Brain pericyte (primary cell): ENCODE measurements around the gene AGER.
A peak's percentile ranks its signal among the peaks of the same experiment; 100 is the strongest.
"Not testable (repeated sequence)": the region's sequence is repeated elsewhere in the genome, so short reads cannot be mapped to it uniquely, and the experiment has no call there.

ENCODE experiments used
- DNase-seq: peaks from one replicate; pipeline ENCODE4 v3.0.0-alpha.2; 2012; ENCODE audit warnings: low read depth, low spot score

AGER gene

DNA sequence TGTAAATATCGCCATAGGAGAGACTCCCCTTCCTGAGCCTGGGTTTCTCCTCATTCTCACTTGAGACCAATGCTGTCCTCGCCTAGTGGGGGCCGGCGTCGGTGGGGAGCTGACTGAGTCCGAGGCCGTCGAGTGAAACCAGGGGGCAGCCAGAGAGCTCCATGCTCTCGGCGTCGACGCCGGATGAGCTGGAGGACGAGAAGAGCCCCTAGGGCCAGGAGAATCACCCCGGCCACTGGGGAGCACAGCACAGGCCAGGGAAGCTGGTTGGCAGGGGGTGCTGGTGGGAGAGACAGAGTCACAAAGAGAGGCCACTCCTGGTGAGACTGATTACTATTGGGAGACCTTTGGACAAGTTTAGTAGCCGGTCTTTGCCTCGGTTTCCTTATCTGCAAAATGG, 14.8 kb upstream of the AGER start:
- no peak for DNase-seq

DNA sequence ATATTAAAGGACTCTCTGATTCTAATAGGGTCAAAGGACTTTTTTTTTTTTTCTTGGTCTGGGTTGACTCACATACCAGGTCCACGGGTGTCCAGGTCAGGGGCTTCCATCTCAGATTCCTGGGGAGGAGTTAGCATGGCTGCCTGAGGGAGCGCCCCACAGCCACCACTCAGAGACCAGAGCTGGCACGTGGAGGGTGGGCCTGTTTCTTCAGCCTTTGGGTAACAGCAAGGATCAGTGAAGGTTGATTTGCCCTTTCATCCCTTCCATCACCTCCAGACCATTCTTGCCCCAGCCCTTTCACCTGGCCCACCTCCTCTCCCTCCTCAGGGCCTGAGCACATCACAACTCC, 14.3 kb upstream of the AGER start:
- DNase-seq: no peak

DNA sequence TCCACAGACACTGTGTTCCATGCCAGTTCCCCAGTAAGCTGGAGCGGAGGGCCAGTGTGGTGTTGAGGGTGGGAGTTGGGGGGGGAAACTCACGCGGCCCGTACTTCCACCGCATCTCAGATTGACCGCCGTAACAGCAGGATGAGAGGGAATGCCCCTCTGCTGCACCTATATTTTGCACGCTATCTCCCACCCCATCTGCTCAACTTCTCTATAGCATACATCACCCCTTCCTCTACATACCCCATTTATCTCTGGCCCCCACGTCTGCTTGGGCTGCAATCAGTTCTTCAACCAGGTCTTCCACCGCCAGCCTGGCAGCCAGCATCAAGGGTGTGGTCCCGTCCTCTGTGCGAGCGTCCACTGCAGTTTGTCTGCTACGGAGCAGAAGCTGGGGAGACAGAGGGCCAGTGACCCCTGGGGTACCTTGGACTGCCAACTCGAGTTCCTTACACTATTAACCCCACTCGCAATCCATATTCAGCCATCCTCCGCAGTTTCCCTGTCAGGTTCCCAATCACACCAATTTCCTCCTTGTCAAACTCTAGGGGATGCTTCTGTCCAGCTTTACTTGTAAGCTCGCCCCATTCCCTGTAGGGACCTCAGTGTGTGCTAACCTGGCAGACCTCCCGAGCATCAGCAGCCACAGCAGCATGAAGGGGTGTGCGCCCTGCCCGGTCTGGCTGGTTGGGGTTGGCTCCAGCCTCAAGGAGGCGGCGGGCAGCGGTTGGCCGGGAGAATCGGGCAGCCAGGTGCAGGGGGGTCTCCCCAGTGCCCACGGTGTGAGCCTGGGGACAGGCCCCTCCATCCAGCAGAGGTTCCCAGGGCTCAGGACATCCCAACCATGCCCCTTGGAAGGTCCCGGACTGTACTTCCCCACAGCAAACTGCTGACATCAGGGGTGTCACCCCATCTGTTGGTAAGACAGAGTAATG, 12.9 kb upstream of the AGER start:
- no peak for DNase-seq

DNA sequence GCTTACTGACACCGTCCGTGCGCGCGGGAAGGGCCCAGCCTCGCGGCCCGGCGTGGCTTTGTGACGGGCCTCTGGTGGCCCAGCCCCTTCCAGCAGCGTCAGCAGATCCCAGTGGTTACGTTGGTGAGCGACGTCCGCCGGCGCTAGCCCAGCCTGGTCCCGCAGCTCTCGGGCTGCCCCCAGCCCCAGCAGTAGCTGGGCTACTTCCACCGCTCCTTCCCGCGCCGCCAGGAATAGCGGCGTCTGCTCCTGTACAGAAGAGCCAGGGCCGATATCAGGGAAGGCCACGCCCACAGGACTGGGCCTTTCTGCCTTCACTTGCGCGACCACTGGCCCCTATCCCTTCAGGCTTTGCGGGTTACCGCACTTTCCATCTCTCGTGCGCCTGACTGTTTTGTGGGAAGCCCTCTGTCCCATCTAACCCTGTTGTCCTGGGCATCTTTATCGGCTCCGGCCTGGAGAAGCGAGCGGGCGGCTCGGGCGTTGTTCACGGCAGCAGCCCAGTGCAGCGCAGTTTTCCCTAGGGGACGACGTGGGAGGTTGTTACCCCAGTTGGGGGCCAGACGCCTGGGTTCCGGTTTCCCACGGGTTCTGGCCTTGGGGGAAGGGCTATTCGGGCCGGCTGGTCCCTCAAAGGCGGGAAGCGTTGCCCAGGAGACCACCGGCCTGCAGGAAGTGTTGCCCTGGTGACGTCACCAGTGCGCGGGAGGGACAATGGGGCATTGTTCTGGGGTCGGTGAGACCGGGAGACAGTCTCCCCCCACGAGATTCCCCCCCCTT, 12.0 kb upstream of the AGER start:
- no peak for DNase-seq

DNA sequence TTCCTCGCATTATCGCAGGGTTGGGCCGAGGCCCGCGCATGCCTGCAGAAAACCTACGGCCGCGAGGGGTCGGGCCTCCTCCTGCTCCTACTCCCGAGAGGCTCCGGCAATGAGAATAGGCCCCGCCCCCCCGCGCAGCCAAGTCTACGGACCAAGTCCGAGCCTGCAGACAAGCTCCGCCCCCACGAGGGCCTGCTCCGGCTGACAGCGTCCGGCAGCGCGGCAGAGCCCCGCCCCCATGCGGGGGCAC, 11.5 kb upstream of the AGER start:
- peak; percentile 99 for DNase-seq

DNA sequence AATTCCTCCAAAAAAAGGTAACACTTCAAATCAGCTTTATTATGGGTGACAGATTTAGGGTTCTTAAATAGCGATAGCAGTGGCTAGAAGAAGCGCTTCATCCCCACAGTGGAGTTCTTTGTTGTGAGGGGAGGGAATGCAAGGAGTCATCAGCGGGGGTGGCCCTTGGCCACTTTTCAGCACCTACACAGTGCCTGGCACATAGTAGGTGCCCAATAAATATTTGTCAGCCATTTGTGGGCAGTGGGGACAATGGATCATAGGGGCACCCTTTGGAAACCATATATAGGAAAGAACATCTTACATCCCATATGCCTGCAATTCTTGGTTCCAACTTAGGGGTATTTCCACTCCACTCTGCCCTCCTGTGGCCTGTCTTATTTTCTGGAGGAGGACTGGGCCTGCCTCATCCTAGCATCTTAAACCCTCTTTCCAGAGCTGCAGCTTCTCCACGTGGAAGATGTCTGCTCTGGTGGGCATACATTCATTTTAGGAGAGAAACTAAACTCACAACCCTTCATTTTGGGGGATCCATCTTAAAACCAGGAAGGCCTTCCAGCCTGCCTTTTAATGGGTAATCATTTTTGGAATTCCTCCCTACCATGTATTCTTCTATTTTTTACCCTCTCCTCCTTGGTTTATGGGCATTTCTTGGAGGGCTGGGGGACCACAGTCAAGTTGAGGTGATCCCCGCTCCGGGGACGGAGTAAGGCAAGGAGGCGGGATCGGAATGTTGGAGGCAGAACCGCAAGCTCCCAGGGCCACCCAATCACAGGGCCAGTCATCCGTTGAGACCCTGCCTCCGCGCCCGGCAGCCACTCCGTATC, 11.0 kb upstream of the AGER start:
- no peak for DNase-seq

DNA sequence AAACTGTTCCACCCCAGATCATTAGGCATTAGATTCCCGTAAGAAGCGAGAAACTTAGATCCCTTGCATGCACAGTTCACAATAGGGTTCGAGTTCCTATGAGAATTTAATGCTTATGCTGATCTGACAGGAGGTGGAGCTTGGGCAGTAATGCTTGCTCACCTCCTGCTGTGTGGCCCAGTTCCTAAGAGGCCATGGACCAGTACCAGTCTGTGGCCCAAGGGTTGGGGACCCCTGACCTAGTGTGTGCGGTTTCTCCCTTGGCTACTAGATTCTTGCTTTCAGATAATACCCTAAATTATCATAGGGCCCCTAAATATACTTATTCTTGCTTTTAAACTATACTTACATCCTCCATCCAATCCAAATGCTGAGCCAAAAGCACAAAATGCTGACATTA, 10.3 kb upstream of the AGER start:
- DNase-seq: no peak

DNA sequence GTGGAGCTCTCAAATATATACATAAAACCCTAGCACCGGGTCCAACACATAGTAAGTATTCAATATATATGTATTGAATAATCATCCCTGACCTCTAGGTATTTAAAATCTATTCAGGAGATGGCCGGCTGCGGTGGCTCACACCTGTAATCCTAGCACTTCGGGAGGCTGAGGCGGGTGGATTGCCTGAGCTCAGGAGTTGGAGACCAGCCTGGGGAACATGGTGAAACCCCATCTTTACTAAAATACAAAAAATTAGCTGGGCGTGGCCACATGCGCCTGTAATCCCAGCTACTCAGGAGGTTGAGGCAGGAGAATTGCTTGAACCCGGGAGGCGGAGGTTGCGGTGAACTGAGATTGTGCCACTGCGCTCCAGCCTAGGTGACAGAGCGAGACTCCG, 9.0 kb upstream of the AGER start:
- DNase-seq: not testable (repeated sequence)

DNA sequence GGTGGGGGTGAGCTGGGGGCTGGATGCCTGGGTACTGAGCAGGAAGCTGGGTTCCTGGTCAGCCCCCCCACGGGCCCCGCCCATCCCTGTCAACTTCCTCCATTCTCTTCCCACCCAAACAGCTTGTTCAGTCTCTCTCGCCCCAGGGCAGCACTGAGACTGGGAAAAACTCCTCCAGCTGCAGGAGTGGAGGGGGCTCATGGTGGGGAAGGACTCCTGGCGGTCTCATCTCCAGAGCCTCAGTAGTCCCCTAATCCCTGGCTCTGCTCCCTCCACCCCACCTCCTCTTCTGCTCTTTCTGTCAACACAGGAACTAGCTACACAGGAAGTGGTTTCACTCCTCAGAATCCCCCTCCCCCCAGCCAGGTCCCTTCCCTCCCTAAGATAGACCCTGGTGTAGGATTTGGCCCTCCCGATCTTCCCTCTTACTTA, 8.6 kb upstream of the AGER start, which contains the start of gene GPSM3:
GPSM3 (minus strand) TSS at position 36 of the 432 bp plus-strand sequence. CDS start 130 bp downstream, outside the sequence.
- no peak for DNase-seq

DNA sequence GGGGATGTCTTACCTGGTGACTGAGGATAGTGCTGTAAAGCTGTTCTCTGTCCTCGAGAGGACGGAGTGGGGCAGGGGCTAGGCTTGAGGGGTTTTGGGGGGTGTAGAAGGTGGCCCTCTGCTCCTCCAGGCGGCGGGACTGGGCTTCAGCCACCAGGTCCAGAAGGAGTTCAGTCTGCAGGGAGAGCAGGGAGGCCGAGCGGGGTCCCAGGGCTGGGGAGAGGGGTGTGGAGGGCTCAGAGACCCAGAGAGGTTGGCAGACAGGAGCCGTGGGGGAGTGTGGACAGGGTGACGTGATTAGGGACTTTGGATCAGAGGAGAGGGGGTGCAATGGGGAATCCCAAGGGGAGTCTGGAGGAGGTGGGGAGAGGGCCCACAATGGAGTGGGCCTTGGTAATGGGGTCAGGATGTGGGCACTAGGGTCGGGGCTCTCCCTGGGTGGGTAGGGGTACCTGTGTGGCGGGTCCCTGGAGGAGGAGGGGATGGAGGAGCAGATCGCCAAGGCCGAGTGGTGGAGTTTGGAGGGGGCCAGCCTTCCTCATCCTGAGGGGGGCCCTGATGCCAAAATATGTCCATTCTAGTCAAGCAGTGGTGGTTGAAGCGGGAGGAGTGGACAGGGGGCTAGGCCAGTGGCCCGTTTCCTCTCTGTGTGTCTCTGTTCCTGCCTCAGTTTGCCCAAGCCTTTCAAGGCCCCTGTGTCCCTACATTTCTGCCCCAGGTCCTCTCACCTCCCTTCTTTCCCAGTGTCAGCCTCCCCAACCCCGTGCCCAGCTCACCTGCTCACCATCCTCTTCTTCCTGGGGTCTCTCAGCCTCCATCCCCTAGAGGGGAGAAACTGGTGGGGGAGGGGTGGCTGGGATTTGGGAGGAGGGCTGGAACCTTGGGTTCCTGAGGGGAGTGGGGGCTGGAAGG, 7.9 kb upstream of the AGER start:
- no peak for DNase-seq

DNA sequence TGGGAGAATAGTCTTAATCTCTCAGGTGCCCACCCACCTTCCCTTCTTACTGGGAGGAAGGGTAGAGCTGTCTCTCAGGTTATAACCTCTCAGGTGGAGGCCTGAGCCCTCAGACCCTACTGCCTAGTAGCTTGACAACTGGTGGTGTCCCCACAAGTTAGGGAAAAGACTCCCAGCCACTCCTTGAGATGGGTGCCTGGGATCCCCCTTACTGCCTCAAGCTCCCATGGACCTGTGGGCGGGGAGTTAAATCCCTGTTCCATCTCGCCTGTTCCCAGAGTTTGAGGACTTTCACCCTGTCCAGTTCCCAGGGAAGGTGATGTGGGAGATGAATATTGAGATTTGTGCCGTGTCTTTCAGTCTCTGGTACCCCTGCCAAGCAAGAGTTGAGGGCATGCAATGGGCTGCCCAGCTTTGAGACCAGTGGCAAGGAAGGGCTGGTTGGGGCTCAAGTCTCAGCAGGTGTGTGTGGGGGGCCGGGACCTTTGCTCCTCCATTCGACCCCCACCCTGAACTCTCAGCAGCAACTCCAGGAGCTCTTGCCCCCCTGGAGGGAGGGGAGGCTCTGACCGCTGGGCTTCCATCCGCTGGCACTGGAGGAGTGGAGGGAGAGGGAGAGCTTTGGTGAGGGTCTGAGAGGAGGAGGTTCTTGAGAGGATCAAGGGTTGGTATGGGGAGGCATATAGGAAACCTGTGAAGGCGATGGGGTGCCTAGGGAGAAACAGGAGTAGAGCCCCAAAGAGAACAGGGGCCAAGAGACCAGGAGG, 7.0 kb upstream of the AGER start:
- no peak for DNase-seq

DNA sequence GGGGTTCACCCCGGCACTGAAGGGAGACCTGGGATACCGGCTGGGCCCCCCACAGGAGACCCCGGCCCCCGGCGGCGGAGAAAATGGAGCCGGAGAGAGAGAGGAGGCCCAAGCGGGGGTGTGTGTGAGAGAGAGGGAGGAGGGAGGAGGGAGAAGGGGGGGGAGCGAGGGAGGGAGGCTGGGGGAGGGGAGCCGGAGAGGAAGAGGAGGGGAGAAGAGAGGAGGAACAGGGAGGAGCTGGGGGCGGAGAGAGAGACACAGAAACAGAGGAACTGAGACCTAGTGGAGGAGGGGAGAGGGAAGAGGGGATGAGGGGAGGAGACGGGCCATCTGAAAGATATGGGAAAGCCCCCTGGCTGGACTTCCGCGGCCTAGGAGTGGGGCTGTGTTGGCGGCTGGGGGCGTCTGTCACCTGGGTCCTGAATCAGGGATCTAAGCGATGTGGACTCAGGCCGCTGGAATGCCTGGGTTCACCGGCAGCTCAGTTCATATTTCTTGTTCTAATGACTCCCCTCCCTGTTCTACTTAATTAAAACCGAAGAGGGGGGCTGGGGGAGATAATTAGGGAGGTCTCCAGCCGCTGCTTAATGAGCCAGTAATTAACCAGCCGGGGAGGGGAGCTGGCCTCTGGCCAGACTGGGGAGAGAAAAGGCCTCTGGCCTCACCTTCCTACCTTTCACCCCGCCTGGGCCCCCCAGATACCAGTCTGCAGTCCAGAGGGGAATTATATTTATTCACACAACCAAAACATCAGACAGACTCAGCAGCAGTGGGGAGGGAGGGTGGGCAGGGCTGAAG, 6.2 kb upstream of the AGER start, which contains the start of gene PBX2:
PBX2 (minus strand) TSS at position 149 of the 798 bp plus-strand sequence. CDS start 287 bp downstream, outside the sequence.
- DNase-seq: peak; percentile 59

DNA sequence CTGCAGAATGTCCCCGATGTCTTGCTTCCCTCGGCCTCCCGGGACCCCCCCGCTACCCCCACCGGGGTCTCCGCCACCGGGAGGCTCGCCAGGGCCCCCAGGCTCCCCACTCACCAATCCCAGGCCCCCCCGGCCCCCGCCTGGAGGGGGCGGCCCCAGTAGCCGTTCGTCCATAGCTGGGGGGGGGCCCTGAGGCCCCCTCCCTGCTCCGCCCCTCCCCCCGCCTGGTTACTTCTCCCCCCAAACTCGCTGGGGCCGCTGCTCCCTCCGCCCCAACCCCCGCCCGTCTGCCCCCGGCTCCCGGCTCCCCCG, 5.6 kb upstream of the AGER start:
- DNase-seq: no peak

DNA sequence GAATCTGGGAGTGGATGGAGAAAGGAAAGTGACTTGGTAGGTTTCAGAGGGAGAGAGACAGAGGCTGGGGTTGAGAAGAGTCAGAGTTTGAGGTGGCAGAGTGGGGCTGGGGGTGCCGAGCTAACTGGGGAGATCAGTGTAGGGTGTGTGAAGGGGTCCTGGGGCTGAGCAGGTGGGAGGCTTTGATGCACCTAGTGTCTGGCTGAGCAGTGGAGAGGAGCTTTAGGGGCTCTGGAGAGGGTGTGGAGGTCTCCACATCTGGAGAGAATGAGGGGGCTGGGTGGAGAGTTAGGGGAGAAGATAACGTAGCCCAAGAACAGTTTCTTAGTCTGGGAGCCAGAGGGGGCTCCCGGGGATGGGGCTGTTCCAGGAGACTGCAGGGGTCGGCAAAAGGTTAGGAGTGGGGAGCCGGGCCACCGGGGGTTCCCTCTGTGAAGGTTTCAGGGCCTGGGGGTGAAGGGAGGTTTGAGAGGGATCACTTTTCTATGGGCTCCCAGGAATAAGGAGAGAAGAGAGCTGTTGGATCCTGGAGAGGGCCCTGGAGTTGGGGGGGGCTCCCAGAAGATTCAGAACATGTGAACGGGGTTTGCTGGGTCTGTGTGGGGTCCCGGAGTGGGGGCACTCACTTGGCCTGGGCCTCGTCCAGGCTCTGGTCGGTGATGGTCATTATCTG, 5.2 kb upstream of the AGER start:
- no peak for DNase-seq

DNA sequence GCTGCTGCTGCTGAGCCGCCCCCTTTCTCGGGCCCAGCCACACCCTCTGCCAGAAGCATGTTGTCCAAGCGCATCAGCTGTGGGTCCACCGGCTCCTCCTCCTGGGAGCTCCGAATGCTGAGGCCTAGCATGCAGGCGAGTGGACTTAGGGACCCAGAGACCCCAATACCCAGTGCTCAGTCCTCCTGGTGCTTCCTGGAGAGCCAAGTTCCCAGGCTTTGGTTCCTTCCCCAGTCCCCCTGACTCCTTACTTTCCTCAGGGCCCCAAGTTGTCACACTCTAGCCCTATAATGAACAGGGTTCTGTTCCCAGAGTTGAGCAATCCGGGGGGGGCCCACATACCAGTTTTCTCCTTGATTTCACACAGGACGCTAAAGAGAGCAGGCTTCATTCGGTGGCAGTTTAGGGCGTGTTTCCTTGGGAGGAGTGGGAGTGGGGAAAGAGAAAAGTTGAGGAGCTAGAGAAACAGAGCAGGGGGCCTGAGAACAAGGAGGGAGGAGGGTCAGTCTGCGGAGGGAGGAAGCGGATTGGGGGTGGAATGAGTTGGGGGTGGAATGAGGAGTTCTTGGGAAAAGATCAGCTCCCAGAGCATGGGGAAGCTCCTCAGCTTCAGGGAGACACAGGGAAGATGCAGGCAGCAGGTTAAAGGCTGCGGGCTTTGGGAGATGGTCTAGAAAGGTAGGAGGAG, 4.5 kb upstream of the AGER start:
- DNase-seq: no peak

DNA sequence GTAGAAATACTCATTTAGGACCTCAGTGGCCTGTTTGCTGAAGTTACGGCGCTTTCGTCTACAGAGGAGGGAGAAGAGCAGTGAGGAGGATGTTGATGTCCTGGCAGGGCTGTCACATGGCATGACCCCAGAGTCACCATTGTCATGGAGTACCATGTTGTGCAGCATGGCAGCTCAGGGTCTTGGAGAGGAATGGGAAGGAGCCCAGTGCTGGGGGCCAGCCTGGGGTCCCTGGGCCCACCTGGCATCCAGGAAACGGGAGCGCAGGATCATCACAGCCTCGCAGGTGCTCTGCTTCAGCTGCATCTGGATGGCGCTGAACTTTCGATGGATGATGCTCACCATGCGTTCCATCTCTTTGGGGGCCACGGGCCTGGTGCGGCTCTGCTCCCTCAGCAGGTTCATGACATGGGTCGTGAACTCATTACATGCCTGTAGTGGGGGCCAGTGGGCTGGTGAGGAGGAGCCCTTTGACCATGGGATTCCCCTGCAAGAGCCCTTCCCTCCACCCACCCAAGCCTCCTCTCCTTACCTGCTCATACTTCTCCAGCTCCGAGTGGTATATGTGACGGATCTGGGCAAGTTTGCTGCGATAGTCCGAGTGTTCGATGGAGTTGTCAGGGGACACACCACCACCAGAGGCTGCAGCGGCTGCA, 3.8 kb upstream of the AGER start:
- DNase-seq: not testable (repeated sequence)

DNA sequence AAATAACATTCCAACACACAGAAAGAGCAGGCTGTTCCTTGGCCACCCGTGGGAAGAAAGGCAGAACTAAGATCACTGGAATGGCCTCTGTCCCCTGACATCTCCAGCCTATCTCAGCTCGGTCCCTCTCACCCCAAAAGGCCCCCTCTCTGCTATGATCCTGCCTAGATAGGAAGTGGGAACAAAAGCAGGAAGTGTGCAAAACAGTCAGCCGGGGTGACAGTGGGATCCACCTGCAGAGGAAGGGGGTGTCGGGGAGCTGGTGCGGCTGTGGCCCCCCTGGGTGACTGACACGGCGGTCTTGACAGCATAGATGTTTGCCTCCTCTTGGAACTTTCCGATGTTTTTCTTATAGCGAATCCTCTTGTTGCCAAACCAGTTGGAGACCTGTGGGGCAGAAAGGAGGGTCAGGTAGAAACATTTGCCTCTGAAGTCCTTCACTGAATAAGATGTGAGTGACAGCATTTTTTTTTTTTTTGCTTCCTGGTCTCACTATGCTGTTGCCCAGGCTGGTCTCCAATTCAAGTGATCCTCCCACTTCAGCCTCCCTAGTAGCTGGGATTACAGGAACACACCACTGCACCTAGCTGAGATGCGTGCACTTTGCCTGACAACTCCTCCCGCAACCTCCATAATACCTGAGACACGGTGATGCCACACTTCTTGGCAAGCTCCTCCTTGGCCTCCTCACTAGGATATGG, 3.1 kb upstream of the AGER start:
- no peak for DNase-seq
